Measurements from ENCODE around the gene OR4D1. TPM values are rescaled to one million over a fixed set of nuclear protein-coding genes. Genes with fewer than 3 reads are reported as not detected.

The OR4D1 gene
- total and polyA plus RNA-seq, 9 of the 15 experiments (the other 6 are each of a cell fraction or from before 2014, with no cell fraction given): not detected

DNA sequence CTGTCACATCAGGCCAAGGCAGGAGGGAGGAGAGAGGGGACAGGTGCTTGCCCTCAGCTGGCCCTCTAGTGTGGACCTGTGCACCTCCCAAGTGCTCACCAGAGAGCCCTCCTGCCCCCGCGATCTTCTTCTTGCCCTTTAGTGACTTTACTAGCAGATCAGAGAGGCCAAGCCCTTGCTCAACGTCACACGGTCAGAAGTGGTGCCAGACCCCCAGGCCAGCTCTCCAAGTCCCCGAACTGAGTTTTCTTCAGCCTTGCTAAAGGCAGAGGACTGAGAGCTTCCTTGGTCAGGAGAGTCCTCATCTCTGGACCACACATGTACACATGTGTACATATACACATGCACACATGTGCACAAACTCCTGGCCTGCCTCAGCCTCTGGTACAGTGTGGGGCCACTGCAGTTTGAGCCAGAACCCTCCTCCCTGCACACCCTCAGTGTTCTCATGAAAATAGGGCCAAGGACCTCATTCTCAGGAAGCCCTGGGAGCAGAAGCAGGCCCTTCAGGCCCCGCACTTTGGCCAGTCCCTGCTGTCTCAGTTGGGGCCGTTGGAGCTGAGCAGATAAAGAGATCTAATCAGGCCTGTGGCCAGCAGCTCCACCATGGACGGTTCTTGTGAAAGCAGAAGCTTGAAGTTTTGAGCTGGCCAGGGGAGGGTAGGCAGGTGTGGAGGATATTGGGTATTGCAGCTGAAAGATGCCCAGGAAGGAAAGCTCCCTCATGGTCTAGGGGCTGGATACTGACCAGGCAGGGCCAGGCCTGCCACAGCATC lies 37.0 kb downstream of the OR4D1 start (continued):
- TF ChIP-seq ZNF780A (CRISPR knock-in tag; IDR thresholded peaks at IDR 0.05) (no peak), SP2 (IDR thresholded peaks at IDR 0.05; ENCODE audit: extremely low read depth, low read depth, low read length, poor library complexity, severe bottlenecking) (no peak), EP300 (IDR thresholded peaks at IDR 0.05; ENCODE audit: low read length) (peak; percentile 84), CEBPZ (IDR thresholded peaks at IDR 0.05; ENCODE audit: borderline replicate concordance, low read depth, low read length) (no peak), JUND (IDR thresholded peaks at IDR 0.05; ENCODE audit: borderline replicate concordance, low read depth, low read length) (peak; percentile 39; the same call in 1 of the 2 replicates), JUND (tag; IDR thresholded peaks at IDR 0.05; ENCODE audit: borderline replicate concordance, low read depth, low read length) (peak; percentile 75; the same call in 1 of the 3 replicates), NR4A1 (CRISPR knock-in tag; IDR thresholded peaks at IDR 0.05) (peak; percentile 62; the same call in 1 of the 2 replicates), NR4A1 (tag; IDR thresholded peaks at IDR 0.05) (peak; percentile 56), ZNF121 (CRISPR knock-in tag; conservative IDR thresholded peaks at IDR 0.05) (no peak), MEF2D (tag; conservative IDR thresholded peaks at IDR 0.05; ENCODE audit: low read depth) (no peak), ZNF146 (CRISPR knock-in tag; IDR thresholded peaks at IDR 0.05; ENCODE audit: unreplicated experiment) (no peak), NUFIP1 (IDR thresholded peaks at IDR 0.05; ENCODE audit: partially characterized antibody) (no peak), DIDO1 (tag; IDR thresholded peaks at IDR 0.05; ENCODE audit: low read depth) (no peak), ZNF134 (CRISPR knock-in tag; conservative IDR thresholded peaks at IDR 0.05) (0 out of 2 replicates have a peak, but pooled peaks have one; percentile 42), ZNF174 (CRISPR knock-in tag; IDR thresholded peaks at IDR 0.05) (no peak), ZBTB34 (CRISPR knock-in tag; IDR thresholded peaks at IDR 0.05) (no peak), ZNF143 (CRISPR knock-in tag; IDR thresholded peaks at IDR 0.05) (no peak), FIP1L1 (IDR thresholded peaks at IDR 0.05; ENCODE audit: low read depth, low read length, poor library complexity, severe bottlenecking) (no peak), EWSR1 (IDR thresholded peaks at IDR 0.05; ENCODE audit: borderline replicate concordance, low read depth, partially characterized antibody) (no peak)
- TF ChIP-seq, protein P1, sequence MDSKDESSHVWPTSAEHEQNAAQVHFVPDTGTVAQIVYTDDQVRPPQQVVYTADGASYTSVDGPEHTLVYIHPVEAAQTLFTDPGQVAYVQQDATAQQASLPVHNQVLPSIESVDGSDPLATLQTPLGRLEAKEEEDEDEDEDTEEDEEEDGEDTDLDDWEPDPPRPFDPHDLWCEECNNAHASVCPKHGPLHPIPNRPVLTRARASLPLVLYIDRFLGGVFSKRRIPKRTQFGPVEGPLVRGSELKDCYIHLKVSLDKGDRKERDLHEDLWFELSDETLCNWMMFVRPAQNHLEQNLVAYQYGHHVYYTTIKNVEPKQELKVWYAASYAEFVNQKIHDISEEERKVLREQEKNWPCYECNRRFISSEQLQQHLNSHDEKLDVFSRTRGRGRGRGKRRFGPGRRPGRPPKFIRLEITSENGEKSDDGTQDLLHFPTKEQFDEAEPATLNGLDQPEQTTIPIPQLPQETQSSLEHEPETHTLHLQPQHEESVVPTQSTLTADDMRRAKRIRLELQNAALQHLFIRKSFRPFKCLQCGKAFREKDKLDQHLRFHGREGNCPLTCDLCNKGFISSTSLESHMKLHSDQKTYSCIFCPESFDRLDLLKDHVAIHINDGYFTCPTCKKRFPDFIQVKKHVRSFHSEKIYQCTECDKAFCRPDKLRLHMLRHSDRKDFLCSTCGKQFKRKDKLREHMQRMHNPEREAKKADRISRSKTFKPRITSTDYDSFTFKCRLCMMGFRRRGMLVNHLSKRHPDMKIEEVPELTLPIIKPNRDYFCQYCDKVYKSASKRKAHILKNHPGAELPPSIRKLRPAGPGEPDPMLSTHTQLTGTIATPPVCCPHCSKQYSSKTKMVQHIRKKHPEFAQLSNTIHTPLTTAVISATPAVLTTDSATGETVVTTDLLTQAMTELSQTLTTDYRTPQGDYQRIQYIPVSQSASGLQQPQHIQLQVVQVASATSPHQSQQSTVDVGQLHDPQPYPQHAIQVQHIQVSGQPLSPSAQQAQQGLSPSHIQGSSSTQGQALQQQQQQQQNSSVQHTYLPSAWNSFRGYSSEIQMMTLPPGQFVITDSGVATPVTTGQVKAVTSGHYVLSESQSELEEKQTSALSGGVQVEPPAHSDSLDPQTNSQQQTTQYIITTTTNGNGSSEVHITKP (IDR thresholded peaks at IDR 0.05; ENCODE audit: partially characterized antibody): no peak
